Caco-2 (cell line): ENCODE results near the gene REPS2. TPM values are rescaled to one million over a fixed set of nuclear protein-coding genes. Genes with fewer than 3 reads are reported as not detected.

Source experiments
- BruUV-seq: library from RNA; stranded (reverse); fragments of 400-500 nt; replicated peaks from 2 replicates; lab custom pipeline; 2021; lab: Mats Ljungman, UMichigan
- CTCF ChIA-PET: fragments of 300-600 bp; sonication (Branson Sonifier 250); formaldehyde crosslinking; loops from one replicate; lab custom pipeline; 2022; ENCODE audit warnings: antibody characterized with exemption; lab: Charles Lee
- POLR2A ChIA-PET: fragments of 300-600 bp; sonication (Branson Sonifier 250); formaldehyde crosslinking; loops from one replicate; lab custom pipeline; 2022; ENCODE audit warnings: antibody characterized with exemption; lab: Charles Lee
- DNase-seq, 2 experiments: peaks; one replicate each; pipeline versions ENCODE4 v3.0.0 to v3.0.0-alpha.2; 2020 to 2022
- H3K27me3 ChIP-seq: replicated peaks from 2 replicates; pipeline ENCODE4 v1.6.0; 2011; ENCODE audit warnings: low read length; ENCODE audit not compliant: control insufficient read depth, insufficient read depth
- H3K36me3 ChIP-seq: 2 replicates; pipeline ENCODE4 v1.5.1; 2011; ENCODE audit warnings: low read length; ENCODE audit not compliant: control insufficient read depth, insufficient read depth
- H3K4me1 ChIP-seq: fragments of 250-450 bp; sonication (Bioruptor Pico); 2 replicates; pipeline ENCODE4 v1.5.1; 2020; ENCODE audit warnings: mild to moderate bottlenecking
- H3K4me3 ChIP-seq: 2 replicates; pipeline ENCODE4 v1.5.1; 2011; ENCODE audit warnings: low read depth, mild to moderate bottlenecking, control low read depth, low read length
- H3K9me3 ChIP-seq: fragments of 250-450 bp; sonication (Bioruptor Pico); 2 replicates; pipeline ENCODE4 v1.5.1; 2020; ENCODE audit warnings: mild to moderate bottlenecking, moderate library complexity
- H3K27ac Mint-ChIP-seq: one replicate; pipeline ENCODE4 v1.8.0; 2022; ENCODE audit warnings: mixed read lengths; ENCODE audit not compliant: unreplicated experiment
- H3K27me3 Mint-ChIP-seq: one replicate; pipeline ENCODE4 v1.8.0; 2022; ENCODE audit warnings: mixed read lengths; ENCODE audit not compliant: insufficient read depth, unreplicated experiment
- H3K36me3 Mint-ChIP-seq: one replicate; pipeline ENCODE4 v1.8.0; 2022; ENCODE audit warnings: mild to moderate bottlenecking, mixed read lengths; ENCODE audit not compliant: insufficient read depth, unreplicated experiment
- H3K4me1 Mint-ChIP-seq: one replicate; pipeline ENCODE4 v1.8.0; 2022; ENCODE audit warnings: low read depth, mixed read lengths; ENCODE audit not compliant: unreplicated experiment
- H3K4me3 Mint-ChIP-seq: one replicate; pipeline ENCODE4 v1.8.0; 2022; ENCODE audit warnings: mild to moderate bottlenecking, moderate library complexity, mixed read lengths; ENCODE audit not compliant: unreplicated experiment
- H3K9me3 Mint-ChIP-seq: one replicate; pipeline ENCODE4 v1.8.0; 2022; ENCODE audit warnings: mixed read lengths; ENCODE audit not compliant: unreplicated experiment
- CTCF ChIP-seq, 2 experiments: fragments of 200-600 bp in 1 of 2; IDR thresholded peaks; 1 replicate in 1 of 2; 2 replicates in 1 of 2; pipeline versions ENCODE4 v1.5.1 to v1.8.0; 2011 to 2022; ENCODE audit warnings: antibody characterized with exemption in 1 of 2, control low read depth in 1 of 2, inconsistent platforms in 1 of 2, low read depth in 1 of 2, low read length in 1 of 2, mild to moderate bottlenecking in 1 of 2, moderate library complexity in 1 of 2; ENCODE audit not compliant: insufficient read depth in 1 of 2, severe bottlenecking in 1 of 2, unreplicated experiment in 1 of 2
- intact Hi-C: fragments of 100-400 bp; cut with micrococcal nuclease; formaldehyde crosslinking; loops from one replicate; pipeline ENCODE4 v1.10.0; 2022; ENCODE audit not compliant: unreplicated experiment
- total RNA-seq: library from RNA; stranded (reverse); gene quantifications from 2 replicates; pipeline ENCODE4 v1.2.3, GENCODE V29; 2022

REPS2 gene
- total RNA-seq, 1 experiment from 2014 or later, result 0.86 TPM

- Mint-ChIP-seq H3K4me1 (no peaks in the 10 kb centered on the region), H3K27ac (no peak overlapping the region), H3K27me3 (peaks cover 5% of the 10 kb centered on the region), H3K9me3 (no peaks in the 10 kb centered on the region), H3K4me3 (no peak overlapping the region), H3K36me3 (no peaks in the 10 kb centered on the region)
- DNase-seq, result no peak
- Histone ChIP-seq H3K4me1 (no peaks in the 10 kb centered on the region), H3K36me3 (no peaks in the 10 kb centered on the region), H3K27me3 (no peaks in the 10 kb centered on the region), H3K9me3 (no peaks in the 10 kb centered on the region), H3K4me3 (no peak overlapping the region)
- intact Hi-C loops, result no loop called here
- ChIA-PET POLR2A (no interaction called here), CTCF (interaction anchor here (0.7 kb wide), 1 partner anchor 21 kb away, joined by 3 read pairs; no protein-coding TSS in a partner anchor)
- BruUV-seq, result no TSS peak
- no peak for TF ChIP-seq CTCF (IDR thresholded peaks at IDR 0.05; ENCODE audit: insufficient read depth in 1 of 2, low read depth in 1 of 2, low read length in 1 of 2, severe bottlenecking in 1 of 2, unreplicated experiment in 1 of 2)
These were observed 46.0 kb downstream of the REPS2 start for GRCh38 chrX:16992445-16992844.

DNA sequence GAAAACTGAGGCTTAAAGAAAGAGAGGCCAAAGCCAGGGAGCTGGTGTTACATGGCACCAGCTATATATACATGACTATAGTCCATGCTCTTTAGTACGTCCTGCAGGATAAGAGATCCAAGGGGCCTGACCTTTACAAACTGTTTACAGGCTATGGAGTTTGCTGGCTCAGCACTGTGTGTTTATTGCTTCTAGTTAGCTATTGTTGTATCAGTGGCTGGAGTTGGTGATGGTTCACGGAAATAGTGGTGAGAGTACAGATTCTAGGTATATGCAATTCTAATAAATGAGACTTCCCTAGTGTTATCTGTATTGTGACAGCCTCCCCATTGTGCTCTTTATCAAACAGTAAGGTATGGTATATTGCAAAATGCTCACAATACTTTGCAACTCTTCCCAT is 46.5 kb downstream of the REPS2 start:
- H3K4me1 ChIP-seq, result no peaks in the 10 kb centered on the region
- TF ChIP-seq CTCF (IDR thresholded peaks at IDR 0.05; ENCODE audit: insufficient read depth in 1 of 2, low read depth in 1 of 2, low read length in 1 of 2, severe bottlenecking in 1 of 2, unreplicated experiment in 1 of 2), result no peak
- H3K9me3 ChIP-seq, result no peaks in the 10 kb centered on the region
- Mint-ChIP-seq H3K27ac (no peak overlapping the region), H3K36me3 (no peaks in the 10 kb centered on the region), H3K4me1 (no peaks in the 10 kb centered on the region), H3K9me3 (no peaks in the 10 kb centered on the region), H3K27me3 (peaks cover 6% of the 10 kb centered on the region), H3K4me3 (no peak overlapping the region)
- no peak overlapping the region for H3K4me3 ChIP-seq
- no peaks in the 10 kb centered on the region for H3K27me3 ChIP-seq
- CTCF ChIA-PET, result interaction anchor here (0.7 kb wide), 1 partner anchor 21 kb away, joined by 3 read pairs; no protein-coding TSS in a partner anchor
- no TSS peak for BruUV-seq
- intact Hi-C loops, result no loop called here
- no peak for DNase-seq
- POLR2A ChIA-PET, result no interaction called here
- no peaks in the 10 kb centered on the region for H3K36me3 ChIP-seq

DNA sequence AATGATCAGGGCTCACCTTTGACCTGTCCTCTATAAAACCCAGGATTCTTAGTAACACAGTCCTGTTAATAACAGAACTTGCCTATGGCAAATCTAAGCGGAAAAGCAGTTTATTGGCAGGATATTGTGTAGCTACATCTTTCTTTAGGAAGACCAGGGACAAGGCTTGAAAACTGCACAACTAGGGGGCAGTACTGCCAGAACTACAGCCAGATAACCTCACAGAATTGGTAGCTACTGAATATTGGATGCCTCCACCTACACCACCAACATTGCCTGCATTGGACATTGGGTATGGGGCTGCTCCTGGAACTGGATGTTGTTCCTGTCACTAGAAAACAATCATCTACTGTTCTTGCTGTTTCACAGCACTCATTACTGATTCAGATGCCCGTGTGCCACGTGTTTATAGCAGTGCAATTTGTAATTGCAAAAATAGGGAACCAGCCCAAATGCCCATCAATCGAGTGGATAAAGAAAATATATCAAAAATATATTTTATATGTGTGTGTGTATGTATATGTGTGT is 47.4 kb downstream of the REPS2 start:
- POLR2A ChIA-PET, result no interaction called here
- no peaks in the 10 kb centered on the region for H3K27me3 ChIP-seq
- TF ChIP-seq CTCF (IDR thresholded peaks at IDR 0.05; ENCODE audit: insufficient read depth in 1 of 2, low read depth in 1 of 2, low read length in 1 of 2, severe bottlenecking in 1 of 2, unreplicated experiment in 1 of 2), result peak in 1 of 2 experiments; percentile 11
- no peaks in the 10 kb centered on the region for H3K9me3 Mint-ChIP-seq
- H3K4me1 ChIP-seq, result no peaks in the 10 kb centered on the region
- CTCF ChIA-PET, result interaction anchor here (1.1 to 1.3 kb wide), 2 partner anchors 53 to 112 kb away, joined by 3 to 7 read pairs; no protein-coding TSS in a partner anchor
- peaks cover 6% of the 10 kb centered on the region for H3K27me3 Mint-ChIP-seq
- no peak overlapping the region for H3K4me3 Mint-ChIP-seq
- H3K27ac Mint-ChIP-seq, result no peak overlapping the region
- BruUV-seq, result no TSS peak
- no peaks in the 10 kb centered on the region for H3K36me3 Mint-ChIP-seq
- H3K36me3 ChIP-seq, result no peaks in the 10 kb centered on the region
- H3K4me1 Mint-ChIP-seq, result no peaks in the 10 kb centered on the region
- H3K4me3 ChIP-seq, result no peak overlapping the region
- intact Hi-C loops, result no loop called here
- H3K9me3 ChIP-seq, result no peaks in the 10 kb centered on the region
- DNase-seq, result no peak
